ENCODE measurements around the gene PARD3. TPM values are rescaled to one million over a fixed set of nuclear protein-coding genes. Genes with fewer than 3 reads are reported as not detected.

The PARD3 gene
- total RNA-seq, 1 donor from 2014 or later: 34.1 TPM

- Histone ChIP-seq H3K36me3 (no peaks in the 10 kb centered on the region), H3K27ac (no peak overlapping the region), H3K9me3 (no peaks in the 10 kb centered on the region), H3K4me3 (no peak overlapping the region), H3K27me3 (ENCODE audit: low read depth) (no peaks in the 10 kb centered on the region), H3K4me1 (no peaks in the 10 kb centered on the region)
- TF ChIP-seq, protein P1, sequence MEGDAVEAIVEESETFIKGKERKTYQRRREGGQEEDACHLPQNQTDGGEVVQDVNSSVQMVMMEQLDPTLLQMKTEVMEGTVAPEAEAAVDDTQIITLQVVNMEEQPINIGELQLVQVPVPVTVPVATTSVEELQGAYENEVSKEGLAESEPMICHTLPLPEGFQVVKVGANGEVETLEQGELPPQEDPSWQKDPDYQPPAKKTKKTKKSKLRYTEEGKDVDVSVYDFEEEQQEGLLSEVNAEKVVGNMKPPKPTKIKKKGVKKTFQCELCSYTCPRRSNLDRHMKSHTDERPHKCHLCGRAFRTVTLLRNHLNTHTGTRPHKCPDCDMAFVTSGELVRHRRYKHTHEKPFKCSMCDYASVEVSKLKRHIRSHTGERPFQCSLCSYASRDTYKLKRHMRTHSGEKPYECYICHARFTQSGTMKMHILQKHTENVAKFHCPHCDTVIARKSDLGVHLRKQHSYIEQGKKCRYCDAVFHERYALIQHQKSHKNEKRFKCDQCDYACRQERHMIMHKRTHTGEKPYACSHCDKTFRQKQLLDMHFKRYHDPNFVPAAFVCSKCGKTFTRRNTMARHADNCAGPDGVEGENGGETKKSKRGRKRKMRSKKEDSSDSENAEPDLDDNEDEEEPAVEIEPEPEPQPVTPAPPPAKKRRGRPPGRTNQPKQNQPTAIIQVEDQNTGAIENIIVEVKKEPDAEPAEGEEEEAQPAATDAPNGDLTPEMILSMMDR (IDR thresholded peaks at IDR 0.05): no peak
- no peak for ATAC-seq
- DNase-seq: no peak
- intact Hi-C loops (cut with DNase I): no loop called here
Observed at GRCh38 chr10:34292675-34293074, 522.4 kb downstream of the PARD3 start.

- Histone ChIP-seq H3K36me3 (no peaks in the 10 kb centered on the region), H3K4me3 (no peak overlapping the region), H3K9me3 (no peaks in the 10 kb centered on the region), H3K27me3 (ENCODE audit: low read depth) (no peaks in the 10 kb centered on the region), H3K27ac (no peak overlapping the region), H3K4me1 (no peaks in the 10 kb centered on the region)
- DNase-seq (no peak), ATAC-seq (no peak)
- TF ChIP-seq, protein P1 (IDR thresholded peaks at IDR 0.05): no peak
- intact Hi-C loops (cut with DNase I): no loop called here
Observed at GRCh38 chr10:34292194-34292565, 522.9 kb downstream of the PARD3 start.

DNA sequence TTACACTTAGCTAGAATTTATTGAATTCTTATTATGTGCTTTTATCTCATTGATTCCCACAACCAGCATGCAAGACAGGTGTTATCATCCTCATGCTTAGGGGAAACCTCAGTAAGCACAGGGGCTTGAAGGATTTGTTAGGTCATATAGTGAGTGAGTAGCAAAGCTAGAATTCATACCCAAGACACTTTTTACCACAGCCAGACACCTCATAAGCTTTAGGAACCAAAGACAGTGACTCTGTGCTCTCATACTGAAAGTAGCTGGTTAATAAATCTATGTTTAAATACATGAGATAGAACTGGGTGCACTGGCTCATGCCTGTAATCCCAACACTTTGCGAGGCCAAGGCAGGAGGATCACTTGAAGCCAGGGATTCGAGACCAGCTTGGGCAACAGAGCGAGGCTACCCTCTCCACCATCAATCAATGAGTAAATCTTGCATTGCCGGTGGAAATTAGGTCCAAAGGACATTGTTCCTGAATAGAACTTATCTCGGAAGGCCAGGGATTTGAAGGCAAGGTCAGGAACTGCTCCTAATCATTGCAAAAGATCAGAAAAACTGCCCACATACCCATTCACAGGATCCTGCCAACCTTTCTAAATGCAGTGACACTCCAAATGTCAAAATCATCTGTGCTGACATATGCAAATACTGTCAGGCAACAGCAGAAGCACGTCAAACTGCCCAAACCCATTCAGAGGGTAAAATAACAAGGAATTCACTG is 523.5 kb downstream of the PARD3 start:
- H3K27me3 ChIP-seq (ENCODE audit: low read depth): no peaks in the 10 kb centered on the region
- H3K27ac ChIP-seq: peak overlapping the region; percentile 46
- TF ChIP-seq, protein P1 (IDR thresholded peaks at IDR 0.05): no peak
- no peak for ATAC-seq
- no peaks in the 10 kb centered on the region for H3K9me3 ChIP-seq
- DNase-seq: no peak
- H3K4me3 ChIP-seq: no peak overlapping the region
- intact Hi-C loops (cut with DNase I): no loop called here
- H3K36me3 ChIP-seq: no peaks in the 10 kb centered on the region
- no peaks in the 10 kb centered on the region for H3K4me1 ChIP-seq

GRCh38 chr10:34290412-34291081 is 524.5 kb downstream of the PARD3 start:
- TF ChIP-seq, protein P1 (IDR thresholded peaks at IDR 0.05): no peak
- Histone ChIP-seq H3K4me1 (no peaks in the 10 kb centered on the region), H3K4me3 (no peak overlapping the region), H3K27ac (no peak overlapping the region), H3K27me3 (ENCODE audit: low read depth) (no peaks in the 10 kb centered on the region), H3K9me3 (no peaks in the 10 kb centered on the region), H3K36me3 (no peaks in the 10 kb centered on the region)
- peak; percentile 68 to 78 for ATAC-seq
- intact Hi-C loops (cut with DNase I): no loop called here
- DNase-seq: no peak

- no peaks in the 10 kb centered on the region for H3K27me3 ChIP-seq (ENCODE audit: low read depth)
- ATAC-seq: no peak
- no peaks in the 10 kb centered on the region for H3K4me1 ChIP-seq
- H3K4me3 ChIP-seq: no peak overlapping the region
- TF ChIP-seq, protein P1 (IDR thresholded peaks at IDR 0.05): no peak
- intact Hi-C loops (cut with DNase I): no loop called here
- H3K9me3 ChIP-seq: no peaks in the 10 kb centered on the region
- no peak overlapping the region for H3K27ac ChIP-seq
- DNase-seq: no peak
- no peaks in the 10 kb centered on the region for H3K36me3 ChIP-seq
Observed at GRCh38 chr10:34288634-34289033, 526.5 kb downstream of the PARD3 start.

All from lower lobe of right lung (tissue), 2 donors.